ENCODE data around the gene COQ8A.

COQ8A gene

DNA sequence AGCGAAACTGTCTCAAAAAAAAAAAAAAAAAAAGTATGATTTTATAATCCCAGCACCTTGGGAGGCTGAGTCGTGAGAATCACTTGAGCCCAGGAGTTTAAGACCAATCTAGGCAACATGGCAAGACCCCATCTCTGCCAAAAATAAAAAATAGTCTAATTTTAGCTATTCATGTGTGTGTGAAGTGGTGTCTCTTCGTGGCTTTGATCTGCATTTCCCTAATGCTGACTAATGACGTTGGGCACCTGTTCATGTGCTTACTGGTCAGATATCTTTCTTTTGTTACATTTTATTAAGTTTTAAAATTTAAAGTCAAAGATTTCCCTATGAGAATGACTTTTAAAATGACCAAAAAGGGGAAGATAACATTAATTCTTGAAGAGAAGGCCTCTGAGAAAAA is 38.7 kb upstream of the COQ8A start:
- no peak overlapping the region for H3K4me3 ChIP-seq (ENCODE audit: low read depth in 1 of 5, low read length in 5 of 5)
- peaks cover 0 to 35% (median 24%) of the 10 kb centered on the region in 5 donors for H3K36me3 ChIP-seq (ENCODE audit: control insufficient read depth in 5 of 5, insufficient read depth in 5 of 5, low read length in 5 of 5)
- no peak overlapping the region for H3K27ac ChIP-seq (ENCODE audit: low read depth, low read length)
- no peak overlapping the region for H3K9ac ChIP-seq (ENCODE audit: low read length in 5 of 5)
- no peaks in the 10 kb centered on the region for H3K27me3 ChIP-seq (ENCODE audit: control insufficient read depth in 5 of 5, insufficient read depth in 4 of 5, low read length in 5 of 5)
- no peaks in the 10 kb centered on the region for H3K9me3 ChIP-seq (ENCODE audit: control insufficient read depth in 5 of 5, low read length in 5 of 5)
- H3K4me1 ChIP-seq (ENCODE audit: control insufficient read depth in 5 of 5, insufficient read depth in 5 of 5, low read length in 5 of 5) = peaks cover 0 to 11% (median 10%) of the 10 kb centered on the region in 5 donors

DNA sequence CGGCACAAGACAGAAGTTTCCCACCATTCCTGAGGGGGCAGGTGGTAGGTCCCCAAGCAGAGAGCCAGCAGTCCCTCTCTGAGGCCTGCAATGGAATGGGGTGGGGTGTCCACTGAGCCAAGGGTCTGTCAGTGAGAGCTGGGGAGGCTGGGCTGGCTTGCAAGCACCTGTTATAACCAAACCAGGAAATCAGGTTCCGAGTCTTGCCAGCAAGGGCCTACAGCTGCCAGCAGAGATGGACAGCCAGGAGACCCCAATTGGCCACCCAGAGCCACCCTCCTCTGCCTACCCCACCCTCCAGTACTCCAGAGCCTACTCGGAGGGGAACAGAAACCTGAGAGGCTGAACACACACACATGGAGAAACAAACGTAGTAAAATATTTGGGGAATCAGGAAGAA is 37.5 kb upstream of the COQ8A start:
- Histone ChIP-seq H3K4me1 (ENCODE audit: control insufficient read depth in 5 of 5, insufficient read depth in 5 of 5, low read length in 5 of 5) (peaks cover 0 to 13% (median 11%) of the 10 kb centered on the region in 5 donors), H3K36me3 (ENCODE audit: control insufficient read depth in 5 of 5, insufficient read depth in 5 of 5, low read length in 5 of 5) (peaks cover 0 to 32% (median 23%) of the 10 kb centered on the region in 5 donors), H3K27ac (ENCODE audit: low read depth, low read length) (no peak overlapping the region), H3K9me3 (ENCODE audit: control insufficient read depth in 5 of 5, low read length in 5 of 5) (no peaks in the 10 kb centered on the region), H3K27me3 (ENCODE audit: control insufficient read depth in 5 of 5, insufficient read depth in 4 of 5, low read length in 5 of 5) (no peaks in the 10 kb centered on the region), H3K4me3 (ENCODE audit: low read depth in 1 of 5, low read length in 5 of 5) (no peak overlapping the region), H3K9ac (ENCODE audit: low read length in 5 of 5) (no peak overlapping the region)

DNA sequence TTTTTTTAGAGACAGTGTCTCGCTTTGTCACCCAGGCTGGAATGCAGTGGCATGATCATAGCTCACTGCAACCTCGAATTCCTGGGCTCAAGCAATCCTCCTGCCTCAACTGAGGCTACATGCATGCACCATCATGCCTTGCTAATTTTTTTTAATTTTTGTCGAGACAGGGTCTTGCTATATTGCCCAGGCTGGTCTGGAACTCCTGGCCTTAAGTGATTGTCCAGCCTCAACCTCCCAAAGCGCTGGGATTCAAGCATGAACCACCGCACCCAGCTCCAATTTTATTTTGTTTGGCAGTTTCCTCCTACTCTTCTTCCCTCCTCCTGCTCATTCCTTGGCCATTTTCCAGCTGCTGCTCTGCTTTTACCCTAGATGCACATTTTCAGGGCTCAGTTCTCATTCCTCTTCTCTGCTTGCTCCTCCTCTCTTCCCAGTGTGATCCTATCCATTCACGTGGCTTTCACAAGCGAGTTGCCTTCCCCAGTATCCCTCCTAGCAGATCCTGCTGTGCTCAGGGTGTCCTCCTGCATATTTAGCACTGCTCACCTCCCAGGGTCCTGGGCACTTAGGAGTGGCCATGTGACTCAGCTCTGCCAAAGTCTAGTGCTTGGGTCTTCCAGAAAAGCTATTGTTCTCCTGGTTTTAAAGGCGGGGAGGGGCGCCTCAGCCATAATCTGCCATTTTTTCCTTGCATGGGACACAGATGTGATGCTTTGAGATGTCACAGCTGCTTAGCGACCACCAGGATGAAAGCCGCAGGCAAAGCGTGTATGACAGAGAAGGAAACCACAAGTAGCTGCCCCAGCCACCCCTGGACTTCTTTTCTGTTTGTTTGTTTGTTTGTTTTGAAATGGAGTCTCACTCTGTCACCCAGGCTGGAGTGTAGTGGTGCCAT is 36.0 kb upstream of the COQ8A start:
- Histone ChIP-seq H3K9me3 (ENCODE audit: control insufficient read depth in 5 of 5, low read length in 5 of 5) (no peaks in the 10 kb centered on the region), H3K27ac (ENCODE audit: low read depth, low read length) (no peak overlapping the region), H3K9ac (ENCODE audit: low read length in 5 of 5) (no peak overlapping the region), H3K4me3 (ENCODE audit: low read depth in 1 of 5, low read length in 5 of 5) (no peak overlapping the region), H3K27me3 (ENCODE audit: control insufficient read depth in 5 of 5, insufficient read depth in 4 of 5, low read length in 5 of 5) (no peaks in the 10 kb centered on the region), H3K4me1 (ENCODE audit: control insufficient read depth in 5 of 5, insufficient read depth in 5 of 5, low read length in 5 of 5) (peaks cover 0 to 23% (median 15%) of the 10 kb centered on the region in 5 donors), H3K36me3 (ENCODE audit: control insufficient read depth in 5 of 5, insufficient read depth in 5 of 5, low read length in 5 of 5) (peaks cover 0 to 28% (median 18%) of the 10 kb centered on the region in 5 donors)

DNA sequence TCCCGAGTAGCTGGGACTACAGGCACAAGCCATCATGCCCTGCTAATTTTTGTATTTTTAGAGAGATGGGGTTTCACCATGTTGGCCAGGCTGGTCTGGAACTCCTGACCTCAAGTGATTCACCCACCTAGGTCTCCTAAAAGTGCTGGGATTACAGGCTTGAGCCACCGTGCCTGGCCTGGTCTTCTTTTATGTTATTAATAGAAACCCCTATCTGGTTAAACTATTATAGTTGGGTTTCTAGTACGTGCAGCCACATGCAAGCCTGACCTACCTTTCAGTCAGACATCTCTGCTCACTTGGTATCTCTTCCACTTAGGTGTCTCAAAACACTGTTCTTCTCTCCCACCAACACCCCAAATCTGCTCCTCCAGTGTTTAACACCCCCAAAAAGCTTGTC is 35.3 kb upstream of the COQ8A start:
- no peak overlapping the region for H3K9ac ChIP-seq (ENCODE audit: low read length in 5 of 5)
- peaks cover 0 to 28% (median 19%) of the 10 kb centered on the region in 5 donors for H3K4me1 ChIP-seq (ENCODE audit: control insufficient read depth in 5 of 5, insufficient read depth in 5 of 5, low read length in 5 of 5)
- H3K36me3 ChIP-seq (ENCODE audit: control insufficient read depth in 5 of 5, insufficient read depth in 5 of 5, low read length in 5 of 5) = peaks cover 0 to 22% (median 12%) of the 10 kb centered on the region in 5 donors
- H3K27me3 ChIP-seq (ENCODE audit: control insufficient read depth in 5 of 5, insufficient read depth in 4 of 5, low read length in 5 of 5) = no peaks in the 10 kb centered on the region
- H3K27ac ChIP-seq (ENCODE audit: low read depth, low read length) = no peak overlapping the region
- H3K9me3 ChIP-seq (ENCODE audit: control insufficient read depth in 5 of 5, low read length in 5 of 5) = no peaks in the 10 kb centered on the region
- no peak overlapping the region for H3K4me3 ChIP-seq (ENCODE audit: low read depth in 1 of 5, low read length in 5 of 5)

DNA sequence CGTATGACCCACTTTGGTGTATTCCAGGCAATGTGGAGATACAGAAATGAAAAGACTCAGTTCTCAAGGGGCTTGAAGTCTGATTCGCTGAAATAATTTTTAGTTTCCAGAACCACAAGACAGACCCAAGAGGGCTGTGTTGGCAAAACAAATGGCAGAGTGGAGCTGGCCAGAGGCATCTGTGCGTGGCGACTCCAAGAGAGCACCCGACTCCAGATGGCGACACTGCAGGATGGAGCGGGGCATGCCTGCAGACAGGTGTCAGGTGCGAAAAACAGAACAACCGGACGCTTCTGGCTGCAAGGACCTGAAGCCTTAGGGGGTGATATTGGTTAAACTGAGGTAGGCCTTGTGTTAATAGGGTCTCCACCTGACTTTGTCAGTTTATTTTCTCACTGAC is 31.7 kb upstream of the COQ8A start:
- no peak overlapping the region for H3K27ac ChIP-seq (ENCODE audit: low read depth, low read length)
- no peaks in the 10 kb centered on the region for H3K9me3 ChIP-seq (ENCODE audit: control insufficient read depth in 5 of 5, low read length in 5 of 5)
- H3K4me1 ChIP-seq (ENCODE audit: control insufficient read depth in 5 of 5, insufficient read depth in 5 of 5, low read length in 5 of 5) = peaks cover 0 to 41% (median 25%) of the 10 kb centered on the region in 5 donors
- peaks cover 0 to 4% (median 0%) of the 10 kb centered on the region in 5 donors for H3K36me3 ChIP-seq (ENCODE audit: control insufficient read depth in 5 of 5, insufficient read depth in 5 of 5, low read length in 5 of 5)
- no peak overlapping the region for H3K9ac ChIP-seq (ENCODE audit: low read length in 5 of 5)
- H3K27me3 ChIP-seq (ENCODE audit: control insufficient read depth in 5 of 5, insufficient read depth in 4 of 5, low read length in 5 of 5) = no peaks in the 10 kb centered on the region
- H3K4me3 ChIP-seq (ENCODE audit: low read depth in 1 of 5, low read length in 5 of 5) = no peak overlapping the region

DNA sequence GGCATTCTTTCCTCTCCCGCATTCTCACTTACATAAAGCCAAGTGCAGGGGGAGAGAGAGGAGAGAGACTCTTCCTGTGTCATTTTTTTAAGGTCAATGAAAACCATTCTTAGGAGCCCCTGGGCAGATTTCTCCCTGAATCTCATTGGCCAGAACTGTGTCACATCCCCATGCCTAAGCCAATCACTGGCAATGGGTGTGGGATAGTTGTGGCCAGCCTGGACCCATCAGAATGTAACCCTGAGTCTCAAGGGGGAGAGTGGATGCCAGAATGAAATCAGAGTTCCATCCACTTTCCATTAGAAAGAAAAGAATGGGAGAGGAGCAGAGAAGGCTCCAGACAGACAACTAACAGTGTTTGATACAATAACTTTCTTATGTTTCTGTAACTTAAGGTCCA is 31.2 kb upstream of the COQ8A start:
- Histone ChIP-seq H3K4me1 (ENCODE audit: control insufficient read depth in 5 of 5, insufficient read depth in 5 of 5, low read length in 5 of 5) (peaks cover 0 to 36% (median 20%) of the 10 kb centered on the region in 5 donors), H3K36me3 (ENCODE audit: control insufficient read depth in 5 of 5, insufficient read depth in 5 of 5, low read length in 5 of 5) (peaks cover 0 to 4% (median 0%) of the 10 kb centered on the region in 5 donors), H3K27ac (ENCODE audit: low read depth, low read length) (no peak overlapping the region), H3K27me3 (ENCODE audit: control insufficient read depth in 5 of 5, insufficient read depth in 4 of 5, low read length in 5 of 5) (no peaks in the 10 kb centered on the region), H3K4me3 (ENCODE audit: low read depth in 1 of 5, low read length in 5 of 5) (no peak overlapping the region), H3K9ac (ENCODE audit: low read length in 5 of 5) (no peak overlapping the region), H3K9me3 (ENCODE audit: control insufficient read depth in 5 of 5, low read length in 5 of 5) (no peaks in the 10 kb centered on the region)

DNA sequence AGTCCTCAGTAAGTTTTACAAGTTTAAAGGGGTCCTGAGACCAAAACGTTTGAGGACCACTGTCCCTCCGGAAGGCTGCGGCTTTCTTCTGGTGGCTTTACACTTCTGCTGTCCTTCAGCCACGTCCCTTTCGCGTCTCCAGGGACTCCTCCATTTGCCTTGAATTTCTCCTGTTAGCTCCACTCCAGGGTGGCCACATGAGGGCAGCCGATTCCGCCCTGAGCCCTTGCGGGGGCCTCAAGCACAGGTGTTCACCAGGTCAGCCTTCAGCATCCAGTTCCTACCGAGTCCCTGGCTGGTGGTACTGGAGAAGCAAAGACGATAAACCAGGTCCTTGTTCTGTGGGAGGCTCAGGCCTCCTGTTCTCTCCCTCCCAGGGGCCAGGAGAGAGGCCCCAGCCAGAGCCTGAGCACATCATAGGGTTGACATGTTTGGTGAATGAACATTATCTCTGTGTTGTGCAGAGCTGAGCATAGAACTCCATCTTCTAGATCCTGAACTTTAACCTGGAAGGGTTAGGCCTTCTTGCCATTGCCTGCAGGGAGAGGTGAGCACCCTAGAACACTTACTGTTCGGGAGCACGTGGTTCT is 27.4 kb upstream of the COQ8A start:
- Histone ChIP-seq H3K27ac (ENCODE audit: low read depth, low read length) (no peak overlapping the region), H3K36me3 (ENCODE audit: control insufficient read depth in 5 of 5, insufficient read depth in 5 of 5, low read length in 5 of 5) (peaks cover 0 to 3% (median 0%) of the 10 kb centered on the region in 5 donors), H3K9me3 (ENCODE audit: control insufficient read depth in 5 of 5, low read length in 5 of 5) (no peaks in the 10 kb centered on the region), H3K4me3 (ENCODE audit: low read depth in 1 of 5, low read length in 5 of 5) (no peak overlapping the region), H3K9ac (ENCODE audit: low read length in 5 of 5) (no peak overlapping the region), H3K27me3 (ENCODE audit: control insufficient read depth in 5 of 5, insufficient read depth in 4 of 5, low read length in 5 of 5) (no peaks in the 10 kb centered on the region), H3K4me1 (ENCODE audit: control insufficient read depth in 5 of 5, insufficient read depth in 5 of 5, low read length in 5 of 5) (peaks cover 0 to 28% (median 15%) of the 10 kb centered on the region in 5 donors)

DNA sequence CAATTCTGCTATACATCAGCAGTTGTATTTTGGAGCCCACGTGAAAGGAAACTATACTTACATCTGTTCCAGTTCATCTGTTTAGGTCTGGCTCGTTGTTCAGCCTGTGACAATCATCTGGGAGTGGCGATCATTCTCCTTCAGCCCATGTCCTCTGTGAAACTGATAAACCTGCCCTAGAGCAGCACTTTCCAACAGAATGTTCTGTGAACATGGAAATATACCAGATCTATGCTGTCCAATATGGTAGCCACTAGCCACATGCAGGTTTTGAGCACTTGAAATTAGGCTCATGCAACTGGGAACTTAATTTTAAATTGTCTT is 24.5 kb upstream of the COQ8A start:
- Histone ChIP-seq H3K4me1 (ENCODE audit: control insufficient read depth in 5 of 5, insufficient read depth in 5 of 5, low read length in 5 of 5) (peaks cover 0 to 23% (median 13%) of the 10 kb centered on the region in 5 donors), H3K27ac (ENCODE audit: low read depth, low read length) (no peak overlapping the region), H3K9me3 (ENCODE audit: control insufficient read depth in 5 of 5, low read length in 5 of 5) (no peaks in the 10 kb centered on the region), H3K36me3 (ENCODE audit: control insufficient read depth in 5 of 5, insufficient read depth in 5 of 5, low read length in 5 of 5) (peaks cover 0 to 7% (median 3%) of the 10 kb centered on the region in 5 donors), H3K9ac (ENCODE audit: low read length in 5 of 5) (no peak overlapping the region), H3K4me3 (ENCODE audit: low read depth in 1 of 5, low read length in 5 of 5) (no peak overlapping the region), H3K27me3 (ENCODE audit: control insufficient read depth in 5 of 5, insufficient read depth in 4 of 5, low read length in 5 of 5) (no peaks in the 10 kb centered on the region)

DNA sequence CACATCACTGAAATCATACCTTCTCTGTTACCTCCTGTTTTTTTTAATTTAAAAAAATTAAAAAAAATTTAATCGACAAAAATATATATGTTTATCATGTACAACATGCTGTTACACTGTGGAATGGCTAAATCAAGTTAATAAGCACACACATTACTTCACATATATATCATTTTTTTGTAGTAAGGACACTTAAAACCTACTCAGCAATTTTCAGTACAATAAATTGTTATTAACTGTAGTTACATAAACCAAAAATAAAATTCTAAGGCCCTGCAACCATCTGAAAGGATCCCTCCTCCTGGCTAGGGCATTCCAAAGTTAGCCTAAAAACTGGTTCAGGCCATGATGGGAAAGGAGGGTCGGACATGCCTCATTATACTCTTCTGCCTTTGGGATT is 23.6 kb upstream of the COQ8A start:
- Histone ChIP-seq H3K27ac (ENCODE audit: low read depth, low read length) (no peak overlapping the region), H3K9ac (ENCODE audit: low read length in 5 of 5) (no peak overlapping the region), H3K4me3 (ENCODE audit: low read depth in 1 of 5, low read length in 5 of 5) (no peak overlapping the region), H3K36me3 (ENCODE audit: control insufficient read depth in 5 of 5, insufficient read depth in 5 of 5, low read length in 5 of 5) (peaks cover 0 to 7% (median 3%) of the 10 kb centered on the region in 5 donors), H3K27me3 (ENCODE audit: control insufficient read depth in 5 of 5, insufficient read depth in 4 of 5, low read length in 5 of 5) (no peaks in the 10 kb centered on the region), H3K4me1 (ENCODE audit: control insufficient read depth in 5 of 5, insufficient read depth in 5 of 5, low read length in 5 of 5) (peaks cover 0 to 22% (median 16%) of the 10 kb centered on the region in 5 donors), H3K9me3 (ENCODE audit: control insufficient read depth in 5 of 5, low read length in 5 of 5) (no peaks in the 10 kb centered on the region)

DNA sequence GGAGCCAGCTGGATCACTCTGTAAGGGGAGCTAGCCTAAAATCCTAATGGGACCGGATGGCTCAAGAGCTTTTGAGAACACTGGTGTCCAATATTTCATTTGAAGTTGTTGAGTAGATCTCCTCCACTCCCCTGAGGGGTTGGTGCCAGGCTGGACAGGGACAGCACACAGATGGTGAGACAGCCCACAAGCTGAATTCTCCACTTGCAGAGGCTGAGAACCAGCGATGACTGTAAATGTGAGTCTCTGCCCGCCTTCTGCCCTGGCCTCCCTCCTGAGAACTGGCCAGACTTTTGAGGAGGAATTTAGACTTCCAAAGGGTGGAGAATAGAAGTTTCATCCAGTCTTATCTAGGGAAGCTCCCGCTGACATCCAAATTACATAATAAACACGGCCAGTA is 20.5 kb upstream of the COQ8A start:
- no peak overlapping the region for H3K4me3 ChIP-seq (ENCODE audit: low read depth in 1 of 5, low read length in 5 of 5)
- H3K27ac ChIP-seq (ENCODE audit: low read depth, low read length) = no peak overlapping the region
- H3K9me3 ChIP-seq (ENCODE audit: control insufficient read depth in 5 of 5, low read length in 5 of 5) = no peaks in the 10 kb centered on the region
- peaks cover 0 to 7% (median 3%) of the 10 kb centered on the region in 5 donors for H3K36me3 ChIP-seq (ENCODE audit: control insufficient read depth in 5 of 5, insufficient read depth in 5 of 5, low read length in 5 of 5)
- H3K4me1 ChIP-seq (ENCODE audit: control insufficient read depth in 5 of 5, insufficient read depth in 5 of 5, low read length in 5 of 5) = peaks cover 0 to 33% (median 17%) of the 10 kb centered on the region in 5 donors
- no peaks in the 10 kb centered on the region for H3K27me3 ChIP-seq (ENCODE audit: control insufficient read depth in 5 of 5, insufficient read depth in 4 of 5, low read length in 5 of 5)
- H3K9ac ChIP-seq (ENCODE audit: low read length in 5 of 5) = no peak overlapping the region

All from subcutaneous abdominal adipose tissue (tissue), 5 donors.